Panc1 (cell line): Measurements from ENCODE around the gene BCAS3.

Experiments
- POLR2AphosphoS5 ChIP-seq: IDR thresholded peaks from 2 replicates; pipeline ENCODE4 v1.6.1; 2012; ENCODE audit warnings: mild to moderate bottlenecking, low read depth, low read length, moderate library complexity
- SIN3A ChIP-seq: IDR thresholded peaks from 2 replicates; pipeline ENCODE4 v1.6.1; 2012; ENCODE audit warnings: low read depth, mild to moderate bottlenecking, low read length, moderate library complexity, borderline replicate concordance; ENCODE audit not compliant: insufficient read depth
- TF ChIP-seq, protein P1 (sequence below), 2 experiments: IDR thresholded peaks; 2 replicates each; pipeline ENCODE4 v1.6.1; 2011 to 2012; ENCODE audit warnings: low read depth in 2 of 2, control low read depth in 1 of 2, low read length in 1 of 2, mild to moderate bottlenecking in 1 of 2, moderate library complexity in 1 of 2; ENCODE audit not compliant: insufficient read depth in 1 of 2
- TF ChIP-seq, protein P2 (sequence below): fragments of 450-650 bp; IDR thresholded peaks from 2 replicates; pipeline ENCODE4 v1.5.1; 2017; ENCODE audit warnings: mild to moderate bottlenecking

DNA sequence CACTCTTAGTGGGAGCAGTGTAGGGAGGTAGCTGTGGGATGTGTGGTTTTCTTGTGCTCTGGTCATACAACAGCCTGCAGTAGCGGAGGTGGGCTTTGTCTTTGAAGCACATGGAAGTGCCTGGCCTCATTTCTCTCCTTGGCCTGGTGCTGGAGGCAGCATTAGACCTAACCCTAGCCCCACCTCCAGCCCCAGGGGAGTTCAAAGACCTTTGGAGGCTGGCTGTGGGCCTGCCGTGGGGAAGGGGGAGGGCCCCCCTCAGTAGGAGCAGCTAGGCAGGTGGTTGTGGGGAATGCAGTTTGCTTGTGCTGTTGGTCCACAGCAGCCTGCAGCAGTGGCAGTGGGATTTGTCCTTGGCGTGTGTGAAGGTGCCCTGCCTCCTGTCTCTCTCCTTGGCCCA, 91.7 kb downstream of the BCAS3 start:
- TF ChIP-seq SIN3A (no peak), POLR2AphosphoS5 (no peak)
- TF ChIP-seq, protein P1, sequence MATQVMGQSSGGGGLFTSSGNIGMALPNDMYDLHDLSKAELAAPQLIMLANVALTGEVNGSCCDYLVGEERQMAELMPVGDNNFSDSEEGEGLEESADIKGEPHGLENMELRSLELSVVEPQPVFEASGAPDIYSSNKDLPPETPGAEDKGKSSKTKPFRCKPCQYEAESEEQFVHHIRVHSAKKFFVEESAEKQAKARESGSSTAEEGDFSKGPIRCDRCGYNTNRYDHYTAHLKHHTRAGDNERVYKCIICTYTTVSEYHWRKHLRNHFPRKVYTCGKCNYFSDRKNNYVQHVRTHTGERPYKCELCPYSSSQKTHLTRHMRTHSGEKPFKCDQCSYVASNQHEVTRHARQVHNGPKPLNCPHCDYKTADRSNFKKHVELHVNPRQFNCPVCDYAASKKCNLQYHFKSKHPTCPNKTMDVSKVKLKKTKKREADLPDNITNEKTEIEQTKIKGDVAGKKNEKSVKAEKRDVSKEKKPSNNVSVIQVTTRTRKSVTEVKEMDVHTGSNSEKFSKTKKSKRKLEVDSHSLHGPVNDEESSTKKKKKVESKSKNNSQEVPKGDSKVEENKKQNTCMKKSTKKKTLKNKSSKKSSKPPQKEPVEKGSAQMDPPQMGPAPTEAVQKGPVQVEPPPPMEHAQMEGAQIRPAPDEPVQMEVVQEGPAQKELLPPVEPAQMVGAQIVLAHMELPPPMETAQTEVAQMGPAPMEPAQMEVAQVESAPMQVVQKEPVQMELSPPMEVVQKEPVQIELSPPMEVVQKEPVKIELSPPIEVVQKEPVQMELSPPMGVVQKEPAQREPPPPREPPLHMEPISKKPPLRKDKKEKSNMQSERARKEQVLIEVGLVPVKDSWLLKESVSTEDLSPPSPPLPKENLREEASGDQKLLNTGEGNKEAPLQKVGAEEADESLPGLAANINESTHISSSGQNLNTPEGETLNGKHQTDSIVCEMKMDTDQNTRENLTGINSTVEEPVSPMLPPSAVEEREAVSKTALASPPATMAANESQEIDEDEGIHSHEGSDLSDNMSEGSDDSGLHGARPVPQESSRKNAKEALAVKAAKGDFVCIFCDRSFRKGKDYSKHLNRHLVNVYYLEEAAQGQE (IDR thresholded peaks at IDR 0.05; ENCODE audit: insufficient read depth in 1 of 2, low read depth in 2 of 2, low read length in 1 of 2) = no peak
- TF ChIP-seq, protein P2, sequence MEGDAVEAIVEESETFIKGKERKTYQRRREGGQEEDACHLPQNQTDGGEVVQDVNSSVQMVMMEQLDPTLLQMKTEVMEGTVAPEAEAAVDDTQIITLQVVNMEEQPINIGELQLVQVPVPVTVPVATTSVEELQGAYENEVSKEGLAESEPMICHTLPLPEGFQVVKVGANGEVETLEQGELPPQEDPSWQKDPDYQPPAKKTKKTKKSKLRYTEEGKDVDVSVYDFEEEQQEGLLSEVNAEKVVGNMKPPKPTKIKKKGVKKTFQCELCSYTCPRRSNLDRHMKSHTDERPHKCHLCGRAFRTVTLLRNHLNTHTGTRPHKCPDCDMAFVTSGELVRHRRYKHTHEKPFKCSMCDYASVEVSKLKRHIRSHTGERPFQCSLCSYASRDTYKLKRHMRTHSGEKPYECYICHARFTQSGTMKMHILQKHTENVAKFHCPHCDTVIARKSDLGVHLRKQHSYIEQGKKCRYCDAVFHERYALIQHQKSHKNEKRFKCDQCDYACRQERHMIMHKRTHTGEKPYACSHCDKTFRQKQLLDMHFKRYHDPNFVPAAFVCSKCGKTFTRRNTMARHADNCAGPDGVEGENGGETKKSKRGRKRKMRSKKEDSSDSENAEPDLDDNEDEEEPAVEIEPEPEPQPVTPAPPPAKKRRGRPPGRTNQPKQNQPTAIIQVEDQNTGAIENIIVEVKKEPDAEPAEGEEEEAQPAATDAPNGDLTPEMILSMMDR = no peak
